Peyer's patch (tissue), 4 donors: ENCODE data around the gene APH1B.

Experiments used
- POLR2A ChIP-seq, 2 donors: fragments of 450-650 bp; IDR thresholded peaks; one replicate each; pipeline ENCODE4 v1.5.1; 2017; ENCODE audit warnings: antibody characterized with exemption in 2 of 2, mild to moderate bottlenecking in 2 of 2, moderate library complexity in 2 of 2
- TF ChIP-seq, protein P1 (sequence below), 6 experiments: fragments of 450-650 bp in 4 of 6; fragments of 200-600 bp in 2 of 6; sonication (generic) in 1 of 6; IDR thresholded peaks; one replicate each; pipeline ENCODE4 v1.5.1; 2017 to 2019; ENCODE audit warnings: antibody characterized with exemption in 6 of 6, mild to moderate bottlenecking in 3 of 6, moderate library complexity in 1 of 6

DNA sequence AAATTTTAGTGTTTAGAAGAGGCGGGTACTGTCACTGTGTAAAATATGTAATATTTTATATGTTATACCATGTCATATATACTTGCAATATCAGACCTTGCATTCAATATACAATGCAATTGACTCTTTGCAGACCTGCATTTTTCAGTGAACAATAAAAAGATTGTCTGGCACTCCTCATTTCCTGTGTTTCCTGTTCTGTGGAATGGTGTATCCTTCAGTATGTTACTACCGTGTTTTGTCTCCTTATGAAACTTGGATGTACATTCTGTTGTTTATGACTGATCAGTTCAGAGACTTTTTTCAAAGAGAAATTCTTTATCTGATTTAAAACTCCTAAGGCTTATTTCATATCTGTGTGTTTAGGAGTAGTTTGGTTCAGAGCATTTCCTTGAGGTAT lies 31.5 kb downstream of the APH1B start:
- TF ChIP-seq POLR2A (IDR thresholded peaks at IDR 0.05), result no peak
- TF ChIP-seq, protein P1, sequence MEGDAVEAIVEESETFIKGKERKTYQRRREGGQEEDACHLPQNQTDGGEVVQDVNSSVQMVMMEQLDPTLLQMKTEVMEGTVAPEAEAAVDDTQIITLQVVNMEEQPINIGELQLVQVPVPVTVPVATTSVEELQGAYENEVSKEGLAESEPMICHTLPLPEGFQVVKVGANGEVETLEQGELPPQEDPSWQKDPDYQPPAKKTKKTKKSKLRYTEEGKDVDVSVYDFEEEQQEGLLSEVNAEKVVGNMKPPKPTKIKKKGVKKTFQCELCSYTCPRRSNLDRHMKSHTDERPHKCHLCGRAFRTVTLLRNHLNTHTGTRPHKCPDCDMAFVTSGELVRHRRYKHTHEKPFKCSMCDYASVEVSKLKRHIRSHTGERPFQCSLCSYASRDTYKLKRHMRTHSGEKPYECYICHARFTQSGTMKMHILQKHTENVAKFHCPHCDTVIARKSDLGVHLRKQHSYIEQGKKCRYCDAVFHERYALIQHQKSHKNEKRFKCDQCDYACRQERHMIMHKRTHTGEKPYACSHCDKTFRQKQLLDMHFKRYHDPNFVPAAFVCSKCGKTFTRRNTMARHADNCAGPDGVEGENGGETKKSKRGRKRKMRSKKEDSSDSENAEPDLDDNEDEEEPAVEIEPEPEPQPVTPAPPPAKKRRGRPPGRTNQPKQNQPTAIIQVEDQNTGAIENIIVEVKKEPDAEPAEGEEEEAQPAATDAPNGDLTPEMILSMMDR (IDR thresholded peaks at IDR 0.05), result no peak
